GM12892 (cell line): ENCODE data around the gene FLG. TPM values are rescaled to one million over a fixed set of nuclear protein-coding genes. Genes with fewer than 3 reads are reported as not detected.
A peak's percentile ranks its signal among the peaks of the same experiment; 100 is the strongest.

Source experiments
- DNase-seq: peaks from one replicate; pipeline ENCODE4 v3.0.0; 2011; ENCODE audit not compliant: insufficient read length
- FAIRE-seq: peaks from 2 replicates; lab custom pipeline; 2011; peaks lifted over from hg19 to GRCh38; lab: Jason Lieb, UNC
- POLR2A ChIP-seq: IDR thresholded peaks from 2 replicates; pipeline ENCODE4 v1.6.1; 2011; ENCODE audit warnings: low read depth, low read length, control low read depth
- POLR2AphosphoS5 ChIP-seq: IDR thresholded peaks from 2 replicates; pipeline ENCODE4 v1.6.1; 2011; ENCODE audit warnings: low read depth, low read length, control low read depth
- TAF1 ChIP-seq: IDR thresholded peaks from 2 replicates; pipeline ENCODE4 v1.6.1; 2011; ENCODE audit warnings: low read depth, mild to moderate bottlenecking, control low read depth, low read length, borderline replicate concordance
- polyA plus RNA-seq: library from polyadenylated mRNA; unstranded; fragments of >200 nt; gene quantifications from one replicate; pipeline ENCODE4 v1.2.1, GENCODE V29; 2012; ENCODE audit warnings: missing spikeins, inconsistent platforms; ENCODE audit not compliant: missing spikeins

Gene FLG
- 0.02 TPM for polyA plus RNA-seq

- DNase-seq (no peak), FAIRE-seq (no peak)
- TF ChIP-seq TAF1 (no peak), POLR2A (no peak), POLR2AphosphoS5 (no peak)
Observed at GRCh38 chr1:152325111-152325510, at the start of gene FLG. Gene FLG (minus strand): TSS chr1:152325239. CDS start chr1:152315456, 9,783 bp downstream.

- DNase-seq (no peak), FAIRE-seq (no peak)
- no peak for TF ChIP-seq POLR2A
- no peak for TF ChIP-seq TAF1
- TF ChIP-seq POLR2AphosphoS5, result no peak
Observed at GRCh38 chr1:152374451-152374850, 49.4 kb upstream of the FLG start.

GRCh38 chr1:152372672-152373071 is 47.6 kb upstream of the FLG start:
- no peak for DNase-seq
- no peak for TF ChIP-seq TAF1
- no peak for TF ChIP-seq POLR2A
- TF ChIP-seq POLR2AphosphoS5, result no peak
- no peak for FAIRE-seq

GRCh38 chr1:152367436-152367835 is 42.4 kb upstream of the FLG start:
- FAIRE-seq, result no peak
- TF ChIP-seq POLR2A (no peak), TAF1 (no peak), POLR2AphosphoS5 (no peak)

GRCh38 chr1:152359906-152360305 is 34.9 kb upstream of the FLG start, which contains the start of gene FLG2:
Gene FLG2 (minus strand): TSS chr1:152360006. CDS start chr1:152358884, 1,122 bp downstream.
- TF ChIP-seq POLR2AphosphoS5 (no peak), POLR2A (no peak)
- DNase-seq, result no peak
- no peak for FAIRE-seq

More at GRCh38 chr1:152367436-152367835, 42.4 kb upstream of the FLG start:
- no peak for DNase-seq

GRCh38 chr1:152356736-152357135 is 31.7 kb upstream of the FLG start:
- TF ChIP-seq TAF1 (no peak), POLR2AphosphoS5 (no peak), POLR2A (no peak)
- FAIRE-seq (no peak), DNase-seq (no peak)

GRCh38 chr1:152349611-152350010 is 24.6 kb upstream of the FLG start:
- FAIRE-seq (no peak), DNase-seq (no peak)
- TF ChIP-seq TAF1 (no peak), POLR2AphosphoS5 (no peak), POLR2A (no peak)

- FAIRE-seq (no peak), DNase-seq (no peak)
Observed at GRCh38 chr1:152348447-152348846, 23.4 kb upstream of the FLG start.

GRCh38 chr1:152347116-152347728 is 22.2 kb upstream of the FLG start:
- FAIRE-seq, result peak; percentile 30
- no peak for DNase-seq

More at GRCh38 chr1:152348447-152348846, 23.4 kb upstream of the FLG start:
- no peak for TF ChIP-seq POLR2AphosphoS5

GRCh38 chr1:152344438-152344837 is 19.4 kb upstream of the FLG start:
- DNase-seq (no peak), FAIRE-seq (no peak)
- TF ChIP-seq POLR2A, result no peak
- no peak for TF ChIP-seq TAF1
- TF ChIP-seq POLR2AphosphoS5, result no peak

More at GRCh38 chr1:152347116-152347728, 22.2 kb upstream of the FLG start:
- TF ChIP-seq TAF1, result no peak
- no peak for TF ChIP-seq POLR2AphosphoS5
- TF ChIP-seq POLR2A, result no peak

- DNase-seq (no peak), FAIRE-seq (no peak)
Observed at GRCh38 chr1:152343006-152343405, 18.0 kb upstream of the FLG start.

GRCh38 chr1:152335399-152335798 is 10.4 kb upstream of the FLG start:
- TF ChIP-seq POLR2AphosphoS5 (no peak), TAF1 (no peak), POLR2A (no peak)
- no peak for FAIRE-seq
- DNase-seq, result no peak

More at GRCh38 chr1:152343006-152343405, 18.0 kb upstream of the FLG start:
- TF ChIP-seq POLR2A, result no peak
- TF ChIP-seq POLR2AphosphoS5, result no peak
- TF ChIP-seq TAF1, result no peak
